GM18858 (cell line): ENCODE measurements around the gene HOXD12.

Experiments
- ATAC-seq: cut with Tn5 transposase; IDR thresholded peaks from one replicate; pipeline ENCODE4 v1.9.1; 2021; ENCODE audit not compliant: unreplicated experiment

Gene HOXD12

DNA sequence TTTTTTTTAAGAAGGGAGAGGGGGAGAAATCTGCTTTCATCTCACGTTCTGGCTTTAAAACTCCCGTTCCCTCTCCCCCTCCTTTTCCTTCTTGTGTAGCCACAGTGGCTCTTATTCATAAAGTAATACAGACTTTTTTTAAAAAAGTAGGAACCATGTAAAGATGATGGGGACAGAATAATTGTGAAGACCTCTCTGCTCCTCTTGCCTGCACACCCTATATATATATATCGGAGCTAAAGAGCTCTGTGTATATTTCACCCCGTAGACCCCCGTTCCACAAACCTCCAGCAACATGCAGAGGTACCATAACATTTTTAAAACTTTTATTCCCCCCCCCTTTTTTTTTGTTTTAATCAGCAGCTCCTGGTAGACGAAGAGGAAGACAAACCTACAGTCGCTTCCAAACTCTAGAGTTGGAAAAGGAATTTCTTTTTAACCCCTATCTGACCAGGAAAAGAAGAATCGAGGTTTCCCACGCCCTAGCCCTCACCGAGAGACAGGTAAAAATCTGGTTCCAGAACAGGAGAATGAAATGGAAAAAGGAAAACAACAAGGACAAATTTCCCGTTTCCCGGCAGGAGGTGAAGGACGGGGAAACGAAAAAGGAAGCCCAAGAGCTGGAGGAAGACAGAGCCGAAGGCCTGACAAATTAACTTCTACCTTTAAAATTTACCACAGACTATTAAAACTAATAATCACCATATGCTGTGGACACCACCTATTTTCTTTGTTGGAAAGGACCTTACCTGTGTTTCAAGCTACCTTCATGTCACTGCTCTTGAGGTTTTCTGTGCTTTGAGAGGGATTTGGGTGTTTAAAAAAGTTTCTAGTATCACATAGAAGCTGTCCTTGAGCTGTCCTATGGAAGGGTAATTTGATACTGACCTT, 31.6 kb downstream of the HOXD12 start:
- ATAC-seq = no peak

DNA sequence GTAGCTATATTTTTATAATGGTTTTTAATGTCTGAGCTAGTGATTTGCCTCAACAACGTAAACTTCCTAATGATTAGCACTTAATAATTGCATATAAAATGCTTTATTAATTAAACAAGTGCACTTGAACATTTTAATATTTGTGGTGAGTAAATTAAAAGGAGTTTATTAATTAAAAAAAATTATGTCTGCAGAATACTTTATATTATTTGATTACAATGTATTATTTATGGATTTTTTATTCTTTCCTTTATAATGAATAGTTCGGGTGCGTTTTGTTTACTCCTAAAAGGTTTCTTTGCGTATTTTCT, 32.2 kb downstream of the HOXD12 start:
- ATAC-seq = no peak

DNA sequence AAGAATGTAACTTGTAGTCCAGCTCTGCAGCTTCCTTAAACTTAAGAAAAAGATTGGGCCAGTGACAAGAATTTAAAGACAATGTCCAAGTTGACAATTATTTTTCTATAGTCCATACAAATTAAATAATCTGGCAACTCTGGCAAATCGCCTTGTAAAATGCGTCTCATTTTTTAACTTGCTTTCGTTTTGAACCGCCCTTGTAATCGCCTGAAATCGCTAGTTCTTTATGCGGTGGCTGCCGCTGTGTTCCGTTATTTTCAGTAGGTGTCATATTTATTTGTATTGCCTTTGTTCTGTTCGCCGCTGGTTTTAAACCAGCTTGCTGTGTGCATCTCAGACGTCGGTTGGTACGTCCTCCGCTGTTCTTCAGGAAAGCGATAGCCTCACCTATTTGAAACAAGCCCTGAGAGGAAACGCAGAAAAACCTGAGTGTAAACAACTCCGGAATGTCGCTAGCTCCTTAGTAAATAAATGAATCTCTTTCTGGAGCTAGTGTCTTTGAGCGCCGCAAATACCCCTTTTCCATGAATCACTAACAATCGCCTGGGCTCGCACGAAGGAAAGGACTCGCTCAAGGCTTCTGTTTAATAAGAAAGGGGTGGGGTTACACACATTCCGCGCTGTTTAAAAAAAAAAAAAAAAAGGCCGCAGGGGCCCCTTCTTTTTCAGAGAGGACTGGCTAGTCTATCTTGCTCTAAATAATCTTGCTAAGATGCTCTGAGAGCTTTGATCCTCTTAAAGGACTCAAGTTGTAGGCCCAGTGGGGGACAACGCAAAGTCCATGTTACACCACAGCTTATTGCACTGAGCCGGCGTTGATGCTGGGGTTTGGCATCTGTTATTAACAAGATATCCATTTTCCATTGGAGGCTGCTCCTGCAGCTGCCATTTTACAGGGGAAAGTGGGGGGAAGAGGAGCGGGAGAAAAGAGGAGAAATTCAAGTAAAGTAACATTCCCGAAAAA, 32.9 kb downstream of the HOXD12 start:
- ATAC-seq = no peak

DNA sequence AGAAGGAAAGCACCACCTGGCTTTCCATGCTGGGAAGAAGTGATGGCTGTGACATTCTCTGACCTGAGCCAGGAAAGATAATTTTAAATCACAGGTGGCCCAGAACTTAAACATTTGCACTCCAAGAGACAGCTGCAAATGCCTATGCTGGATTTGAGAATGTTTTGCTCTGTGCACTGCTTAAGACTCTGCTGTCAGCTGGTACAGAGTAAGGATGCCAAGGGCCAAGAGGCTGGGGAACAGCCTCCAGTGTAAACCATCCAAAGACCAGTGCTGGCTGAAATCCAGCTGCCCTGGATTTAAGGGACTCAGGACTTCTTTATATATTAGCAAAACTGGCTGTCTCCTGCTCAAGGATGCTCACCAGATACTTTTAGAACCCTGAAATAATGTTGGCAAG, 33.8 kb downstream of the HOXD12 start:
- ATAC-seq = no peak

GRCh38 chr2:176134035-176134434, 34.4 kb downstream of the HOXD12 start:
- no peak for ATAC-seq

DNA sequence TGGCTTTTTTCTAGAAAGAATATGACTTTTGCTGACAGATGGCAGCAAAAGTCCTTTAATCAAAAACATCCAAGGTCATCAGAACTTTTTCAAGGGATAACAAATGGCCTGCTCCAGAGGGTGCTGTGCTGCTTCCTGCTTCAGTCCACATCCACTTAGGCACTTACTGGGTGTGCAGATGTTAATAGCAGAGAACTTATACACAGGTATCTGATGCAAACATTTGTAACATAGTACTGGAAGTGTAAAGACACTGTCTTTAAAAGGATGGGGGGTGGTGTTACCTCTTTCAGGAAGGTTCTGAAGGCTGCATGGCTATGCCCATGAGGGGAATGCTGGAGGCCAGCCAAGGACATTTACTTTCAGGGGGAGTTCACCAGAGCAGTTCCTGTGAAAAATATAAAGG, 35.4 kb downstream of the HOXD12 start:
- ATAC-seq = no peak

- ATAC-seq = no peak
These were observed 37.0 kb downstream of the HOXD12 start for GRCh38 chr2:176136374-176137251.

DNA sequence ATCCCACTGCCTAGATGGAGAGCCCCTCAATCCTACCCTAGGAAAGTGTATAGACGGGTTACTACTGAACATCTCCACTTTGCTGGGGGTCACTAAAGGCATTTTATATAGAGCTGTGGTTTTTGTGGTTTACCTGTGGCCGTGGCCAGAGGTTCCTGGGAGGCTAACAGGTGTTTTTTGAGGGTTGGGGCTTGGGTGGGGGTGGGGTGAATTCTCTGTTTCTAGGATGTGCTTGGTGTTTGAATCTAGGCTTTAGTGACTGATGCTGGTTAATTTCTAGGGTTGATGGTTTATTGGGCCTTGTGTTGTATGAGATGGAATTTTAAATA, 37.6 kb downstream of the HOXD12 start:
- no peak for ATAC-seq

DNA sequence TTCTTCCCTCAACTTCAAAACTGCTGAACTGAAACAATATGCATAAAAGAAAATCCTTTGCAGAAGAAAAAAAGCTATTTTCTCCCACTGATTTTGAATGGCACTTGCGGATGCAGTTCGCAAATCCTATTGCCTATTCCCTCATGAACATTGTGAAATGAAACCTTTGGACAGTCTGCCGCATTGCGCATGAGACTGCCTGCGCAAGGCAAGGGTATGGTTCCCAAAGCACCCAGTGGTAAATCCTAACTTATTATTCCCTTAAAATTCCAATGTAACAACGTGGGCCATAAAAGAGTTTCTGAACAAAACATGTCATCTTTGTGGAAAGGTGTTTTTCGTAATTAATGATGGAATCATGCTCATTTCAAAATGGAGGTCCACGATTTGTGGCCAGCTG, 38.3 kb downstream of the HOXD12 start:
- no peak for ATAC-seq

- ATAC-seq = no peak
These were observed 38.9 kb downstream of the HOXD12 start for GRCh38 chr2:176138526-176138922.

DNA sequence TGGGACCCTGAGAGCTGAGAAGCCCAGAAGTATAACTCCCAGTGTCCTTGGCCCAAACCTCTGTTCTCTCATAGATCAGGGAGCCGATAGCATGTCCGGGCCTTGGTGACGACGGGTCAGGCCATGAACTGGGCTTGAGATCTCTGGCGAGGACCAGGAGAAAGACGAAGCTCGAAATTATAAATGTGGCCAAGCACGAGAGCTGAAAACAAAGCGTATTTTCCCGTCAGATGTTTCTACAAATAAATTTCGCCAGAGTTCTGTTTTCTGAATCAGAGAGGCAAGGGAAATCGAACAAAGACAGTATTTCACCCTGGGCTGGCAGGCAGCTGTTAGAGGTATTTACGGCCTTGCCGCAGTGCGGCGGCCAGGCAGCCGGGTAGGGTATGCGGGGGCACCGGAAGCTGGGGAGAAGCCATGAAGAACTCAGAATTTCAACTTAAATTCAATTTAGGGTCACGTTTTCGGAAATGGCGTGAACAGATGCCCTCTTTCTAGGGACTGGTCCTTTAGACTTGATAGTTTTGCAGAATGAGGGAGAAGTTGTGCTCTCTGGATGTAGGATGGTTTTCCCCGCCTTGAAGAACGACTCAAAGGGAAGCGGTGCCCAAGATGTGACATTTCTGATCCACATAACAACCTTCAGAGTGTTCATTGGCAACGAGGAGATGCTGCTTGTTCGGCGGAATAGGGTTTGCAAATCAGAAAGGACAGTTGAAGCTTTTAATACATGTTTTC, 39.5 kb downstream of the HOXD12 start:
- ATAC-seq = no peak

- ATAC-seq = no peak
These were observed 40.3 kb downstream of the HOXD12 start for GRCh38 chr2:176139661-176140512.

DNA sequence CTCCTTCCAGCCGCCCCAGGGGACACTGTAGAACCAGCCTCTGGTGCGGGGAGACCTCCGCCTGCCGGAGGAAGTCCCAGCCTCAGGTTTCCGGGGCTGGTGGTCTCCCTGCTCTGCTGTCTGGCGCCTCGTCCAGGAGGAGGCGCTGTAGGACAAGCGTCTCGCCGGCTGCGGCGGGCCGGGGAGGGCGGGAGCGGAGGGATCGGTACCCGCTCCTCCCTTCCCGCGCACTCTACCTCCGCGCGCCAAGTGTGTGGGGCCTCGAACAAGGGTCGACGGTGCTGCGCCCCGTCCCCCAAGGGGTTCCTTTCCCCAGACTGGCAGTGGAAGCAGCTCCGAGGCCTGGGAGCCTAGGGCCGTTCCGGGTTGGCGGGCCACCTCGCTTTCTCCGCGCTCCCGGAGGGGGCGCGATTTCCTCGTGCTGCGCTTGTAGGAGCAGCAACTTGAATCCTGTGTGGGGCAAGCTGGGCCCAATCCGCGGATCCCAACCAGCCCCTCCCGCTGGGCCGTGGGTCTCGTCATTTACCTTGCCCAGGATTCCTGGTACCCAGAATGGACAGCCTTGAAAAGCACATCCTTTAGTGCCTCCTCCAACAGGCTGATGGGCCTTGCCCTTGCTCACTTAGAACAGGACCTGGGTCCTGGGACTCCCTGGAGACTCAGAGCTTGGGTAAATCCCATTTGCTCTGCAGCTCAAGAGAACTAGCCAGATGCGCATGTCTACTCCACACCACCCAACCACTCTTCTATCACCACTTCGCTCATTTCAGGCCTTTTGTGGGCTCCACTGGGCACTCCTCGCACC, 41.1 kb downstream of the HOXD12 start:
- ATAC-seq = peak; percentile 83

GRCh38 chr2:176142281-176142680, 42.7 kb downstream of the HOXD12 start:
- no peak for ATAC-seq

DNA sequence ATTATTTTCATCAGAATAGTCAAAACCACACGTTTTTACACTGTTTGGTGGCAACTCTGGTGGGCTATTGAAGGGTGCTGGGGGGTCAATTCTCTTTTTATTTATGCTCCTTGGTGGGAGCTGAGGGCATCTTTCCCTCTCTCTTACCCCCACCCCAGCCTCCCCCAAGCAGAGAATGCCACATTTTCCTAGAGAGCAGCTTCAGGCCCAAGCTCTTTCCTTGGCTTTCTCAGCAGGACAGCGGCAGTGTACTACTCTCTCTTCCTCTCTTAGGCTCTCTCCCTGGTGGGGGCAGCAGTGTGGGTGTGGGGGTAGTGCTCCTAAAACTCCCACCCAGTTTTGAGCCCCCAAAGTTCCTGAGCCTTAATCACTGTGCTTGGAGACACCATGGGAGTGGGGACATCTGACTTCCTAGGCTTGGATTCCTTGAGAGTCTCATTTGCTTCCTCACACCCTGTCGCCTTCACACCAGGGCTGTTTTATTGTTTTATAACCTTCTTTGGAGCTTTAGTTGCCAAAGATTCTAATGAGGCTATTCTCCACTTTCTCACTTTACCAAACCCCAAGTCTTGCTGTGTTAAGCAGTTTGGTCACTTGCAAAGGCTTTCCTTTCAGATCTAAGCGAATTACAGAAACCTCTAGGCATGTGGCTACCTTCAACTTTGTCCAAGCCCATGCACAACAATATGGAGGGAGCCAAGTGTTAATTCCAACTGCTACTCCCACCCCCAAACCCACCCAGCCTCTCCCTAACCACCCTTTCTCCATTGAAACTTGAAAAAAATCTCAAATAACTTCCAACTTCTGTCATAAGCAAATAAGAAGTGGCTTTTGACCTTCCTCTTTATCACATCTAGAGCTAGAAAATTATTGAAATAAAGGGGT, 45.7 kb downstream of the HOXD12 start:
- ATAC-seq = no peak

DNA sequence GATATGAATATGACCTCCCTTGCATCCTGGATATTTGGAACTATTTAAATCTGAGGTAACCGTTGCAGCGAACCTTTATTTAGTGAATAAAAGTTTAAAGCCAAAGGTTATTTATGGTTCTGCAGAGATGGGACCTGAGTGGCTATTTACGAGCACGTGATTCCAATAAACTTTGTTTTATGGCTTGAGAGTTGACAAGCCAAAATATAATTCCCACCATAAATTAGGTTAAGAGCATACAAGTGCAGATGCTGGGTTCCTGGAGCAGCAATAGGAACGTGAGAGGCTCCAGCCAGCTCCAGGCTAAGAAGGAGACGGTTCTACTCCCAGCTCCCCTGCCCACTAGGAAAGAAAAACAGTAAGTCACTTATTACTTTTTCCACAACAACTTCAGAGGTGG, 46.5 kb downstream of the HOXD12 start:
- ATAC-seq = no peak

GRCh38 chr2:176146645-176147044, 47.0 kb downstream of the HOXD12 start:
- ATAC-seq = no peak
